ENCODE data around the gene PGAP1. TPM values are rescaled to one million over a fixed set of nuclear protein-coding genes. Genes with fewer than 3 reads are reported as not detected.
A peak's percentile ranks its signal among the peaks of the same experiment; 100 is the strongest.

Gene PGAP1
- total RNA-seq, 1 experiment from 2014 or later: 21.0 TPM

DNA sequence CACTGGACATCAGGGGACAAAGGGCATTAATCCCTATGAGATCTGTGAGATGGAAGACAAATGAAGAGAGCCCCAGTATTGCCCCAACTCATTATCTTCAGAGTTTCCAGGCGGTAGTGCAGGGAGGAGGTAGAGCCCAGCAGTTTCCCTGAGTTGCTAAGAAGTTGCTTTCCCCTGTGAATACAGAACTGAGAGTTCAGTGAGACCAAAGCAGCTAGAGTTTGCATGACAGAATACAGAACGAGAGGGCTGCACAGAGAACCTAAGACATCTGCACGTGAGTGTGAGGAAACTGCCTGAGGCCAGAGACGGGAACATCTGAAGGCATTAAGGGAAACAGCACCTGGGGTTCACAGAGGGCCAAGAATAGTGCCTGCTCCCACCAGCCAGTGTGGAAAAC, 18.1 kb upstream of the PGAP1 start:
- no peak overlapping the region for H2BK12ac ChIP-seq (ENCODE audit: insufficient read length, low read depth, low read length)
- no peak overlapping the region for H3K4ac ChIP-seq (ENCODE audit: low read depth, low read length)
- no peak overlapping the region for H3K27ac ChIP-seq (ENCODE audit: insufficient read length, low read depth, low read length)
- H2AFZ ChIP-seq (ENCODE audit: low read length): peak overlapping the region; percentile 10
- H2BK20ac ChIP-seq (ENCODE audit: low read depth, low read length, poor library complexity, severe bottlenecking): no peak overlapping the region
- no peak overlapping the region for H4K91ac ChIP-seq (ENCODE audit: insufficient read length, low read depth, low read length)
- no peak for DNase-seq
- Mint-ChIP-seq H3K36me3 (ENCODE audit: insufficient read depth in 1 of 3, low read depth in 3 of 3) (no peaks in the 10 kb centered on the region), H3K27me3 (ENCODE audit: low read depth) (no peaks in the 10 kb centered on the region), H3K4me3 (no peak overlapping the region), H3K9me3 (no peaks in the 10 kb centered on the region), H3K27ac (0 out of 7 replicates have a peak overlapping the region, but pooled peaks of 1 of the 3 experiments have one; percentile 72), H3K4me1 (peaks cover 8 to 14% of the 10 kb centered on the region in 2 experiments)
- no peak overlapping the region for H3K18ac ChIP-seq (ENCODE audit: insufficient read length, low read depth, low read length)
- no peak overlapping the region for H2BK120ac ChIP-seq (ENCODE audit: low read depth, low read length, poor library complexity, severe bottlenecking)
- TF ChIP-seq, protein P1, sequence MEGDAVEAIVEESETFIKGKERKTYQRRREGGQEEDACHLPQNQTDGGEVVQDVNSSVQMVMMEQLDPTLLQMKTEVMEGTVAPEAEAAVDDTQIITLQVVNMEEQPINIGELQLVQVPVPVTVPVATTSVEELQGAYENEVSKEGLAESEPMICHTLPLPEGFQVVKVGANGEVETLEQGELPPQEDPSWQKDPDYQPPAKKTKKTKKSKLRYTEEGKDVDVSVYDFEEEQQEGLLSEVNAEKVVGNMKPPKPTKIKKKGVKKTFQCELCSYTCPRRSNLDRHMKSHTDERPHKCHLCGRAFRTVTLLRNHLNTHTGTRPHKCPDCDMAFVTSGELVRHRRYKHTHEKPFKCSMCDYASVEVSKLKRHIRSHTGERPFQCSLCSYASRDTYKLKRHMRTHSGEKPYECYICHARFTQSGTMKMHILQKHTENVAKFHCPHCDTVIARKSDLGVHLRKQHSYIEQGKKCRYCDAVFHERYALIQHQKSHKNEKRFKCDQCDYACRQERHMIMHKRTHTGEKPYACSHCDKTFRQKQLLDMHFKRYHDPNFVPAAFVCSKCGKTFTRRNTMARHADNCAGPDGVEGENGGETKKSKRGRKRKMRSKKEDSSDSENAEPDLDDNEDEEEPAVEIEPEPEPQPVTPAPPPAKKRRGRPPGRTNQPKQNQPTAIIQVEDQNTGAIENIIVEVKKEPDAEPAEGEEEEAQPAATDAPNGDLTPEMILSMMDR (conservative IDR thresholded peaks at IDR 0.05): no peak
- H3K9me3 ChIP-seq (ENCODE audit: control insufficient read depth, low read depth, low read length): no peaks in the 10 kb centered on the region
- H3K79me1 ChIP-seq (ENCODE audit: insufficient read depth, low read depth, low read length, poor library complexity, severe bottlenecking): no peaks in the 10 kb centered on the region
- no peak overlapping the region for H3T11ph ChIP-seq (ENCODE audit: low read length)
- no peak overlapping the region for H3K23ac ChIP-seq (ENCODE audit: insufficient read length, low read depth, low read length)
- no peaks in the 10 kb centered on the region for H3K27me3 ChIP-seq (ENCODE audit: insufficient read depth, low read length)
- H2BK5ac ChIP-seq (ENCODE audit: insufficient read length, low read length): no peak overlapping the region
- no peaks in the 10 kb centered on the region for H3K79me2 ChIP-seq (ENCODE audit: insufficient read depth, low read length)
- H3K4me1 ChIP-seq (ENCODE audit: insufficient read depth, low read length): no peaks in the 10 kb centered on the region
- no peak overlapping the region for H2BK15ac ChIP-seq (ENCODE audit: low read depth, low read length)
- no peaks in the 10 kb centered on the region for H3K23me2 ChIP-seq (ENCODE audit: insufficient read length, low read depth, low read length, poor library complexity, severe bottlenecking)
- no peak overlapping the region for H3K9ac ChIP-seq (ENCODE audit: extremely low read depth, insufficient read length, low read length)
- H3K14ac ChIP-seq (ENCODE audit: insufficient read depth, low read length): no peak overlapping the region
- H4K5ac ChIP-seq (ENCODE audit: insufficient read length, low read depth, low read length): no peak overlapping the region
- H2AK5ac ChIP-seq (ENCODE audit: insufficient read length, low read length): no peak overlapping the region
- no peaks in the 10 kb centered on the region for H4K20me1 ChIP-seq (ENCODE audit: control insufficient read depth, insufficient read depth, insufficient read length)
- H3K4me2 ChIP-seq (ENCODE audit: insufficient read depth, insufficient read length, low read length): no peak overlapping the region
- WGBS (ENCODE audit: extremely low coverage, insufficient read length, low lambda C conversion rate): no CpG with 5 or more reads among the region's 4 CpGs
- H4K8ac ChIP-seq (replicated peaks; ENCODE audit: insufficient read length, low read depth, low read length): no peak overlapping the region
- H3K56ac ChIP-seq (ENCODE audit: insufficient read length, low read depth, low read length): no peak overlapping the region
